WERI-Rb-1 (cell line): Measurements from ENCODE around the gene ADAM15.

Source experiments
- DNase-seq: peaks from one replicate; pipeline ENCODE4 v3.0.0-alpha.2; 2020
- H3K27ac ChIP-seq: fragments of 250-450 bp; sonication (Bioruptor Pico); 2 replicates; pipeline ENCODE4 v1.5.1; 2020; ENCODE audit warnings: mild to moderate bottlenecking, moderate library complexity
- H3K27me3 ChIP-seq: fragments of 250-450 bp; sonication (Bioruptor Pico); 2 replicates; pipeline ENCODE4 v1.5.1; 2021; ENCODE audit warnings: mild to moderate bottlenecking, low read depth, moderate library complexity; ENCODE audit not compliant: insufficient read depth, severe bottlenecking
- H3K36me3 ChIP-seq: fragments of 250-450 bp; sonication (Bioruptor Pico); 2 replicates; pipeline ENCODE4 v1.5.1; 2020; ENCODE audit warnings: mild to moderate bottlenecking, moderate library complexity
- H3K4me3 ChIP-seq: 2 replicates; pipeline ENCODE4 v1.5.1; 2011; ENCODE audit warnings: low read depth, mild to moderate bottlenecking, control low read depth, low read length
- H3K9me3 ChIP-seq: fragments of 250-450 bp; sonication (Bioruptor Pico); 2 replicates; pipeline ENCODE4 v1.5.1; 2021; ENCODE audit warnings: mild to moderate bottlenecking, moderate library complexity; ENCODE audit not compliant: severe bottlenecking
- CTCF ChIP-seq: IDR thresholded peaks from 2 replicates; pipeline ENCODE4 v1.5.1; 2011; ENCODE audit warnings: low read depth, mild to moderate bottlenecking, control low read depth, inconsistent platforms, low read length

ADAM15 gene

GRCh38 chr1:155092131-155092530 lies 41.0 kb downstream of the ADAM15 start:
- no peak for DNase-seq
- H3K27ac ChIP-seq = no peak overlapping the region
- no peak for TF ChIP-seq CTCF
- no peaks in the 10 kb centered on the region for H3K9me3 ChIP-seq
- no peaks in the 10 kb centered on the region for H3K27me3 ChIP-seq
- no peak overlapping the region for H3K4me3 ChIP-seq
- H3K36me3 ChIP-seq = no peaks in the 10 kb centered on the region

- H3K36me3 ChIP-seq = no peaks in the 10 kb centered on the region
- no peak overlapping the region for H3K27ac ChIP-seq
- TF ChIP-seq CTCF = no peak
- H3K27me3 ChIP-seq = no peaks in the 10 kb centered on the region
- no peaks in the 10 kb centered on the region for H3K9me3 ChIP-seq
- no peak for DNase-seq
- H3K4me3 ChIP-seq = no peak overlapping the region
These were observed 41.5 kb downstream of the ADAM15 start for GRCh38 chr1:155092641-155093040.

GRCh38 chr1:155093911-155094621 lies 43.0 kb downstream of the ADAM15 start:
- peak overlapping the region; percentile 4; the same call in 1 of the 2 replicates for H3K27ac ChIP-seq
- TF ChIP-seq CTCF = peak; percentile 75
- H3K9me3 ChIP-seq = no peaks in the 10 kb centered on the region
- H3K4me3 ChIP-seq = no peak overlapping the region
- no peaks in the 10 kb centered on the region for H3K27me3 ChIP-seq
- DNase-seq = peak; percentile 78
- no peaks in the 10 kb centered on the region for H3K36me3 ChIP-seq

- no peak overlapping the region for H3K4me3 ChIP-seq
- no peaks in the 10 kb centered on the region for H3K27me3 ChIP-seq
- H3K27ac ChIP-seq = no peak overlapping the region
- no peaks in the 10 kb centered on the region for H3K36me3 ChIP-seq
- no peak for DNase-seq
- H3K9me3 ChIP-seq = no peaks in the 10 kb centered on the region
- TF ChIP-seq CTCF = no peak
These were observed 43.5 kb downstream of the ADAM15 start for GRCh38 chr1:155094622-155094948.

GRCh38 chr1:155099331-155099730 lies 48.2 kb downstream of the ADAM15 start:
- H3K4me3 ChIP-seq = no peak overlapping the region
- no peaks in the 10 kb centered on the region for H3K27me3 ChIP-seq
- no peak overlapping the region for H3K27ac ChIP-seq
- H3K36me3 ChIP-seq = no peaks in the 10 kb centered on the region
- DNase-seq = no peak
- H3K9me3 ChIP-seq = no peaks in the 10 kb centered on the region
- TF ChIP-seq CTCF = no peak

- no peak overlapping the region for H3K4me3 ChIP-seq
- H3K9me3 ChIP-seq = no peaks in the 10 kb centered on the region
- no peak for DNase-seq
- H3K27me3 ChIP-seq = no peaks in the 10 kb centered on the region
- H3K36me3 ChIP-seq = no peaks in the 10 kb centered on the region
- no peak overlapping the region for H3K27ac ChIP-seq
- no peak for TF ChIP-seq CTCF
These were observed 52.2 kb downstream of the ADAM15 start for GRCh38 chr1:155103325-155103724.
